Dedifferentiated amniotic fluid mesenchymal stem cell (primary cell): ENCODE results near the gene IL5.

Source experiments
- DNase-seq: peaks from one replicate; pipeline ENCODE4 v3.0.0-alpha.2; 2016; ENCODE audit errors: extremely low spot score

IL5 gene

GRCh38 chr5:132498686-132499271 lies 44.5 kb downstream of the IL5 start:
- no peak for DNase-seq

DNA sequence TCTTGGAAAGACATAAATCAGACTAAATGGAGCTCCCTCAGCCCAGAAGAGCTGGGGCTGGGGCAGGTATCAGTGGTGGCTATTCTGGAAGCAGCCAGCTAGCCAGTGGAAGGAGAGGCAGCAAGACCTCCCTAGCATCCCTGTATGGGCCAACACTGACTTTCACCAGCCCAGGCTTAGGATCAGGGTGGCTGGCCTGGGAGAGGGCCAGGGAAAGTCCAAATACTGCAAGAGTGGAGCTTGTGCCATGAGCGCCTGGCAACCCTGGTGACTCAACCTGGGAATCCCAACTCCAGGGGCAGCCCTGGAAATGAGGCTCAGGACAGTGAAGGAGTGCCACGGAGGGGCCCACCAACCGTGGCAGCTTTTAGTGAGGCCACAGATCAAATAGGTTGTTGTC lies 45.2 kb downstream of the IL5 start:
- DNase-seq = no peak

DNA sequence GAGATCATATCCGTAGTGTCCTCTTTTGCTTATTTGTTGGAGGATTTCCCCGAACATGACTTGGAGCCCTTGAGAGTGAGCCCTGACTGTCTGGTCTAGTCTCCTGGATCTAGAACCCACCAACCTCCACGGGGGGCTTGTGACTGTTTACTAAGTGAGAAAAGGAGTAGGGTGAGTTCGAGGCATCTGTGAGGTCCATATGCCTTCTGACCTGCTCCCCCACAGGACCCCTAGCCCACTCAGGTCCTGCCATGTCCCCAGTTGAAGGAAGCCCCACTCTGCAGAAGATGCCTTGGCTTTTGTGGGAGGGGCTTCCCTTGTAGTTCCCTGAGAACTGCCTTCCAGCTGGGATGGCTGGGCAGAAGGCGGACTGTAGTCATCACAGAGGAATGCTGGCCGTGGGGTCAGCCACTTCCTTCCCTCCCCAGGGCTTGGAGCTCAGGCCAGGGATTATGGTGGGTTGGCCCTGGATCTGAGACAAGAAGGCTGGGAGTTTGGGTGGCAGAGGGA lies 45.8 kb downstream of the IL5 start:
- DNase-seq = peak; percentile 79

- DNase-seq = peak; percentile 71
Measured at GRCh38 chr5:132496631-132497487, 46.5 kb downstream of the IL5 start.

- peak; percentile 66 for DNase-seq
Measured at GRCh38 chr5:132496191-132496630, 47.1 kb downstream of the IL5 start.

GRCh38 chr5:132495667-132496190 lies 47.6 kb downstream of the IL5 start:
- DNase-seq = peak; percentile 84

- no peak for DNase-seq
Measured at GRCh38 chr5:132493821-132494220, 49.5 kb downstream of the IL5 start.

- DNase-seq = no peak
Measured at GRCh38 chr5:132493241-132493640, 50.1 kb downstream of the IL5 start.

DNA sequence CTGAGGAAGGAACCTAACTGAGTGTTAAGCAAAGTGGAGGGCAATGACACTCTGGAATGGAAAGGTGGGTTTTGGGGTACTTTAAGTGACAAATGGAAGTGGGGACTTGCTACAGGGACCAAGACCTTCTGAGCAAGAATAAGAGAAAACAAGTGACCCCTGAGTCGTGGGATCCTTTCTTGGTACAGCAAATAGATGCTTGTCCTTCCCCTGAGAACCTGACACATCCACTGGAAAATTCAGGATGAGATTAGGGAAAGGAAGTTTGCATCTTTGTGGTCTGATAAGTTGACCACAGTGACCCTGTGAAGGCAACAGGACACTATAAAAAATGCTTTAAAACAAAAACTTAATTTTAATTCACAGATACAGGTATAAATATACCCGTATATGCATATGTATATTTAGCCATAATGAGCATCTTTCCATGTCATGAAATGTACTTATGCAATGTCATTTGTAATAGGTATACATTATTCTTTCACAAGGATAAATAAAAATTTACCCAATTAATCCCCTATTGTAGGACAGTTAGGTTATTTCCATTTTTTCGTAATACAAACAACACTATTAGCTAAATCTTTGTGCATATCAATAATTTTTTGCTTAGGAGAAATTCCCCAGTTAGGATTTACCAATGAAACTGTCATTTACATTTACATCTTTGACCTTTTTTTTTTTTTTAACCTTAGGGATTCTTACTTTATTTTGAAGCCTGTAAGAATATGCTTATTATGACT lies 50.8 kb downstream of the IL5 start:
- no peak for DNase-seq
